GM18861 (cell line): ENCODE measurements around the gene SLPI.

ENCODE experiments used
- ATAC-seq: cut with Tn5 transposase; IDR thresholded peaks from one replicate; pipeline ENCODE4 v1.9.1; 2021; ENCODE audit not compliant: unreplicated experiment

Gene SLPI

GRCh38 chr20:45218636-45219035 is 35.7 kb downstream of the SLPI start:
- ATAC-seq, result no peak

GRCh38 chr20:45218124-45218523 is 36.2 kb downstream of the SLPI start:
- ATAC-seq, result no peak

- no peak for ATAC-seq
Measured at GRCh38 chr20:45212836-45213235, 41.5 kb downstream of the SLPI start.

- no peak for ATAC-seq
Measured at GRCh38 chr20:45211569-45212474, 42.5 kb downstream of the SLPI start.

- no peak for ATAC-seq
Measured at GRCh38 chr20:45209924-45210323, 44.4 kb downstream of the SLPI start.

- ATAC-seq, result no peak
Measured at GRCh38 chr20:45206725-45207124, 47.6 kb downstream of the SLPI start, which contains the start of gene SEMG1. Gene SEMG1 (plus strand): TSS chr20:45207033. CDS start chr20:45207054, 21 bp downstream.
